NCI-H345 treated with DMSO at 0.1 percent for 48 hours (cell line): ENCODE measurements around the gene TBC1D16.

Experiments
- DNase-seq: peaks from one replicate; lab custom pipeline; 2025; ENCODE audit not compliant: unreplicated experiment; lab: John Stamatoyannopoulos, UW

Gene TBC1D16

DNA sequence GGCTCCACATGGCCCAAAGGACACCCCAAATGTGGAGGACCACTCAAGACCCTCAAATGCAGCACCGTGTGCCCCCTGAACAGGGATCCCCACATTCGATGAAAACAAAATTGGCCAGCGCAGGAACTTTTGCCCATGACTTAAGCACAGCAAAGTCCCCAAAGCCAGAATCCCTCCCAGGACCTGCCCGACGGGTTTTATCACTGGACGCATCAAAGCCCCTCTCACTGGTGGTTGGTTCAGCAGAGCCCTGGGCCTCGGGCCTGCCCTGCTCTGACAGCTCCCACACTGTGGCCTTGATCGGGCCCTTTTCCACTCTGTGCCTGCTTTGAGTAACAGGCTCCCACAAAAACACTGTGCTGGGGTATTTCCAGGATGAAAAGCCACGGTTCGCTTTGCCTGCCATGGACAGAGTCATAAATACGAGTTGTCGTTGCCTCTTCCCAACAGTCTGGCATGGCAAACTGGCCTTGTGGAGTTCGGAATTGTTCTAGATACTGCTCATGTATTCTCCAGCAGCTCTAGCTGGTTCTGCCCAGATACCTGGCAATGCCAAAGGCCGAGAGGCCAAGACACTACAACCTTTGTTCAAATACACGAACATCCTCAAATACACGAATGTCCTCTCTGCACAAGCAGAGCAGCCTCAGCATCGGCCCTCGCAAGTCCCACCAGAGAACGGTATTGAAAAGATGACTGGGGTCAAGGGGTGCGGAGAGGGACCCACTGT, 46.4 kb downstream of the TBC1D16 start:
- no peak for DNase-seq

- peak; percentile 95 for DNase-seq
Observed at GRCh38 chr17:79988185-79988971, 47.3 kb downstream of the TBC1D16 start.

- DNase-seq, result no peak
Observed at GRCh38 chr17:79987935-79988184, 47.8 kb downstream of the TBC1D16 start.

- no peak for DNase-seq
Observed at GRCh38 chr17:79987187-79987934, 48.3 kb downstream of the TBC1D16 start.

DNA sequence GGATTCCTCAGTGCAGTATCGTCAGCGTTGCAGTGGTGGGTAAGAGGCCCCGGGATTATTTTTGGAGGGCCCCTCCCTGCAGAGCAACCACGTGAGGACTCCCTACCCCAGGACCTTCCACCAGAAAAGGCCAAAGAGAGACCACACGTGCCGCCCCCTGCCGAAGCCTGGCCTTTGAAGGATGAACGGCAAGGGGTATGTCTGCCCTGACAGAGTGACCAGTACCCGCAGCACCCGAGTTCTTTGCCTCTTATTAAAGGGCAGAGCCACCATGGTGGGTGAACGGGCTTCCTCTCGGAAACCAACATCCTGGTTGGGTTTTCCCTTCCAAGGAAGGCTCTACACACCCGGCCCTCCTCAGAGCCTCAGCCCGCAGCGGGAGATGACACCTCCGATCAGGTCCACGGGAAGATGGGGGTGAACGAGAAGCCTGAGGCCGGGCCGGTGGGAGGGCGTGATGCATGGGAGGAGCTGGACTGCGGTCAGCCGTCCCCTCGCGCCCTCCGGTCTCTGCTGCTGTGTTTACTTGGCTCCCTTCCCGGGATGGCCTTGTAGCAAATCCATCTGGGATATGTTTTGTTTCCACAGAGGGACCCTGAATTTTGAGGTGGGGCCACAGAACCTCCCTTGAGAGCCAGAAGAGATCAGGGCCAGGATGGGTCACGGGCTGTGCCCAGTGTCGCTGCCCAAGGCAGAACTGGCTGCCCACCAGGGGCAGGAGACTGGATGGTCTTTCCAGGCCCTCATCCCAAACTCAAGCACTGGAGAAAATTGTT, 49.1 kb downstream of the TBC1D16 start:
- DNase-seq, result no peak

GRCh38 chr17:79985943-79986391, 49.7 kb downstream of the TBC1D16 start:
- DNase-seq, result no peak

- DNase-seq, result no peak
Observed at GRCh38 chr17:79985361-79985942, 50.2 kb downstream of the TBC1D16 start.

GRCh38 chr17:79984877-79985276, 50.8 kb downstream of the TBC1D16 start:
- DNase-seq, result no peak

DNA sequence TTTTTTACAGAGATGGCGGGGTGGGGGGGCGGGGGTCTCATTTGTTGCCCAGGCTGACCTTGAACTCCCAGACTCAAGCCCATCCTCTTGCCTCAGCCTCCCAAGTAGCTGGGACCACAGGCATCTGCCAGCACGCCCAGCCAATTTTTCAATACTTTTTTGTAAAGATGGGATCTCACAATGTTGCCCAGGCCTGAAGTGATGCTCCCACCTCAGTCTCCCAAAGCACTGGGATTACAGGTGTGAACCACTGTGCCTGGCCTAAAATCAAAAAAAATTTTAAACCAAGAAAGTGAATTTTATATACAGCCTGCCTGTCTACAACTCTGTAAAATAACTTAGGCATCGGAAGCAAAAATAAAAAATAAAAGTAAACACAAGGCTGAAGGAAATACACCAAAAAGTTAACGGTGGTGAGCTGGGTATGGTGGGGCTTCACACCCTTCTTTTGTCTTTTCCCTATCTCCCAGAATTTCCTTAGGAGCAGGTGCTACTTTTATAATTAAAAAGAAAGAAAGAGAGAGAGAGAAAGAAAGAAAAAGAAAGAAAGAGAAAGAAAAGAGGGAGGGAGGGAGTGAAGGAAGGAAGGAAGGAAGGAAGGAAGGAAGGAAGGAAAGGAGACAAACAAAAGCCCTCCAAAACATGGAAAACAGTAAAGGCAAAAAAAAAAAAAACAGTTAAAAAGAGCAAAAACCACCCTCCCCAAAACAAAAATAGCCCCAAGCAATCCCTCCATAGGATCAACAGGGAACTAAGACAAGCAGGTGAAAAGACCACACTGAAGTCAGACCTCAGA, 51.4 kb downstream of the TBC1D16 start:
- DNase-seq, result no peak

- DNase-seq, result no peak
Observed at GRCh38 chr17:79983456-79983855, 52.2 kb downstream of the TBC1D16 start.

- DNase-seq, result no peak
Observed at GRCh38 chr17:79982986-79983385, 52.7 kb downstream of the TBC1D16 start.

- DNase-seq, result no peak
Observed at GRCh38 chr17:79981661-79982101, 54.0 kb downstream of the TBC1D16 start.

- no peak for DNase-seq
Observed at GRCh38 chr17:79981090-79981489, 54.6 kb downstream of the TBC1D16 start.

- no peak for DNase-seq
Observed at GRCh38 chr17:79980246-79981043, 55.2 kb downstream of the TBC1D16 start.

- no peak for DNase-seq
Observed at GRCh38 chr17:79979816-79980215, 55.9 kb downstream of the TBC1D16 start.

DNA sequence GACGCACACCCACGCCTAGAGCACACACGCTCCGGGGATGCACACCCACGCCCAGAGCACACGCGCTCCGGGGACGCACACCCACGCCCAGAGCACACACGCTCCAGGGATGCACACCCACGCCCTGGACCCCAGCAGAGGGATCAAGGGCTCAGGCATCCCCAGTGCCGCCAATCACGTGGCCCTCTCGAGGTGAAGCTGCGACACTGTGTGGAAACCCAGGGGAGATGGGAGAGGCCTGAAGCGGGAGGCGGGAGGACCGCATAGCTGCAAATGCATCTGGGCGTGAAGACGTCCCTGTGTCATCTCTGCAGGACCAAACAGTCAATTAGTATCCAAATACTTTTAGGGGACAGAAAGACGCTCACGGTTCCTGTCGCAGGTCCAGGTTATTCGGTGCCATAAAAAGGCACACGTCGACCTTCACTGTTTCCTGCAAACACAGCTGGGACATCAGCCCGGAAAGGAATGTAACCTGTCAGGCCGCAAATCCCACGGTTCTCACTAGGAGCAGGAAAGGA, 56.4 kb downstream of the TBC1D16 start:
- no peak for DNase-seq

- DNase-seq, result no peak
Observed at GRCh38 chr17:79978548-79978855, 57.2 kb downstream of the TBC1D16 start.

DNA sequence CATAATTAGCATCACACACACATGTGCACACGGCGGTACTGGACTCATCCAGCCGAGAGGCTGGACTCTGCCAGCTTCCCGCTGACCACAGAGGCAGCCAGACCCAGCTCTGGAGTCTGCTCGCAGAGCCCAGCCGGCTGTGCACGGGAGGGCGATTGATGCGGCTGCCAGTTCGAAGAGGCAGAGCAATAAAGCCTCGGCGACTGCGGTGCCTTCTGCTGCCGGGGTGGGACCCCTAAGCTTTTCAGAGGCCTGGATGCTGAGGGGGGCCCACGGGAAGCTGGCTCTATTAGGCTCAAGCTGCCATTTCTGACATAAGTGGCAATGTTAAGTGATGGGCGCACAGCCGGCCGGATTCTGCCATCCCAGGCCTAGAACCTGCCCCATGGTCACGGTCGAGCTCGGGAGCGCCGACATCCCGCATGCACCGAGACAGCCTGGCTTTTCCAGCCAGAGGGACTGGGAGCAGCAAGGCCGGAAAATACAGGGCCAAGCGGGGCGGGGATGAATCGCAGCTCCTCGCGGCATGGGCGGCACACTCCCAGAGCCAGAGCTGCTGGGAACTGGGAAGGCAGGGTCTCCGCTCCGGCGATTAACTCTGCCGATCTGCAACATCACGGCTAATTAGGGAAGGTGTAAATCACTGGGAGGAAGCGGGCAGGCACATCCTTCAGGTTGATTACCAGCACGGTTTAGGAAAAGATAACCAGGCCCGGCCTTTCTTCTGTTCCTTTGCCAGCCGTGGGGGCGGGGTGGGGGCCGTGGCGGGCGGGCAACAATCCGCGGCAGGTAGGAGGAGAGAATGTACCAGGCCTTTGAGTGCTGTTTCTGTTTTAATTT, 57.7 kb downstream of the TBC1D16 start:
- DNase-seq, result no peak
